Caco-2 (cell line): Measurements from ENCODE around the gene OLIG2. TPM values are rescaled to one million over a fixed set of nuclear protein-coding genes. Genes with fewer than 3 reads are reported as not detected.

ENCODE experiments used
- BruUV-seq: library from RNA; stranded (reverse); fragments of 400-500 nt; replicated peaks from 2 replicates; lab custom pipeline; 2021; lab: Mats Ljungman, UMichigan
- CTCF ChIA-PET: fragments of 300-600 bp; sonication (Branson Sonifier 250); formaldehyde crosslinking; loops from one replicate; lab custom pipeline; 2022; ENCODE audit warnings: antibody characterized with exemption; lab: Charles Lee
- POLR2A ChIA-PET: fragments of 300-600 bp; sonication (Branson Sonifier 250); formaldehyde crosslinking; loops from one replicate; lab custom pipeline; 2022; ENCODE audit warnings: antibody characterized with exemption; lab: Charles Lee
- DNase-seq, 2 experiments: peaks; one replicate each; pipeline versions ENCODE4 v3.0.0 to v3.0.0-alpha.2; 2020 to 2022
- H3K27me3 ChIP-seq: replicated peaks from 2 replicates; pipeline ENCODE4 v1.6.0; 2011; ENCODE audit warnings: low read length; ENCODE audit not compliant: control insufficient read depth, insufficient read depth
- H3K36me3 ChIP-seq: 2 replicates; pipeline ENCODE4 v1.5.1; 2011; ENCODE audit warnings: low read length; ENCODE audit not compliant: control insufficient read depth, insufficient read depth
- H3K4me1 ChIP-seq: fragments of 250-450 bp; sonication (Bioruptor Pico); 2 replicates; pipeline ENCODE4 v1.5.1; 2020; ENCODE audit warnings: mild to moderate bottlenecking
- H3K4me3 ChIP-seq: 2 replicates; pipeline ENCODE4 v1.5.1; 2011; ENCODE audit warnings: low read depth, mild to moderate bottlenecking, control low read depth, low read length
- H3K9me3 ChIP-seq: fragments of 250-450 bp; sonication (Bioruptor Pico); 2 replicates; pipeline ENCODE4 v1.5.1; 2020; ENCODE audit warnings: mild to moderate bottlenecking, moderate library complexity
- H3K27ac Mint-ChIP-seq: one replicate; pipeline ENCODE4 v1.8.0; 2022; ENCODE audit warnings: mixed read lengths; ENCODE audit not compliant: unreplicated experiment
- H3K27me3 Mint-ChIP-seq: one replicate; pipeline ENCODE4 v1.8.0; 2022; ENCODE audit warnings: mixed read lengths; ENCODE audit not compliant: insufficient read depth, unreplicated experiment
- H3K36me3 Mint-ChIP-seq: one replicate; pipeline ENCODE4 v1.8.0; 2022; ENCODE audit warnings: mild to moderate bottlenecking, mixed read lengths; ENCODE audit not compliant: insufficient read depth, unreplicated experiment
- H3K4me1 Mint-ChIP-seq: one replicate; pipeline ENCODE4 v1.8.0; 2022; ENCODE audit warnings: low read depth, mixed read lengths; ENCODE audit not compliant: unreplicated experiment
- H3K4me3 Mint-ChIP-seq: one replicate; pipeline ENCODE4 v1.8.0; 2022; ENCODE audit warnings: mild to moderate bottlenecking, moderate library complexity, mixed read lengths; ENCODE audit not compliant: unreplicated experiment
- H3K9me3 Mint-ChIP-seq: one replicate; pipeline ENCODE4 v1.8.0; 2022; ENCODE audit warnings: mixed read lengths; ENCODE audit not compliant: unreplicated experiment
- intact Hi-C: fragments of 100-400 bp; cut with micrococcal nuclease; formaldehyde crosslinking; loops from one replicate; pipeline ENCODE4 v1.10.0; 2022; ENCODE audit not compliant: unreplicated experiment
- total RNA-seq: library from RNA; stranded (reverse); gene quantifications from 2 replicates; pipeline ENCODE4 v1.2.3, GENCODE V29; 2022
- TF ChIP-seq, protein P1 (sequence below), 2 experiments: fragments of 200-600 bp in 1 of 2; IDR thresholded peaks; 1 replicate in 1 of 2; 2 replicates in 1 of 2; pipeline versions ENCODE4 v1.5.1 to v1.8.0; 2011 to 2022; ENCODE audit warnings: antibody characterized with exemption in 1 of 2, control low read depth in 1 of 2, inconsistent platforms in 1 of 2, low read depth in 1 of 2, low read length in 1 of 2, mild to moderate bottlenecking in 1 of 2, moderate library complexity in 1 of 2; ENCODE audit not compliant: insufficient read depth in 1 of 2, severe bottlenecking in 1 of 2, unreplicated experiment in 1 of 2

The OLIG2 gene
- total RNA-seq, 1 experiment from 2014 or later: not detected

- intact Hi-C loops: no loop called here
- Mint-ChIP-seq H3K27ac (no peak overlapping the region), H3K36me3 (no peaks in the 10 kb centered on the region), H3K4me3 (no peak overlapping the region), H3K4me1 (no peaks in the 10 kb centered on the region), H3K9me3 (no peaks in the 10 kb centered on the region), H3K27me3 (peaks cover 23% of the 10 kb centered on the region)
- TF ChIP-seq, protein P1, sequence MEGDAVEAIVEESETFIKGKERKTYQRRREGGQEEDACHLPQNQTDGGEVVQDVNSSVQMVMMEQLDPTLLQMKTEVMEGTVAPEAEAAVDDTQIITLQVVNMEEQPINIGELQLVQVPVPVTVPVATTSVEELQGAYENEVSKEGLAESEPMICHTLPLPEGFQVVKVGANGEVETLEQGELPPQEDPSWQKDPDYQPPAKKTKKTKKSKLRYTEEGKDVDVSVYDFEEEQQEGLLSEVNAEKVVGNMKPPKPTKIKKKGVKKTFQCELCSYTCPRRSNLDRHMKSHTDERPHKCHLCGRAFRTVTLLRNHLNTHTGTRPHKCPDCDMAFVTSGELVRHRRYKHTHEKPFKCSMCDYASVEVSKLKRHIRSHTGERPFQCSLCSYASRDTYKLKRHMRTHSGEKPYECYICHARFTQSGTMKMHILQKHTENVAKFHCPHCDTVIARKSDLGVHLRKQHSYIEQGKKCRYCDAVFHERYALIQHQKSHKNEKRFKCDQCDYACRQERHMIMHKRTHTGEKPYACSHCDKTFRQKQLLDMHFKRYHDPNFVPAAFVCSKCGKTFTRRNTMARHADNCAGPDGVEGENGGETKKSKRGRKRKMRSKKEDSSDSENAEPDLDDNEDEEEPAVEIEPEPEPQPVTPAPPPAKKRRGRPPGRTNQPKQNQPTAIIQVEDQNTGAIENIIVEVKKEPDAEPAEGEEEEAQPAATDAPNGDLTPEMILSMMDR (IDR thresholded peaks at IDR 0.05; ENCODE audit: insufficient read depth in 1 of 2, low read depth in 1 of 2, low read length in 1 of 2, severe bottlenecking in 1 of 2, unreplicated experiment in 1 of 2): no peak
- Histone ChIP-seq H3K4me1 (no peaks in the 10 kb centered on the region), H3K36me3 (no peaks in the 10 kb centered on the region), H3K9me3 (no peaks in the 10 kb centered on the region), H3K4me3 (no peak overlapping the region), H3K27me3 (no peaks in the 10 kb centered on the region)
- CTCF ChIA-PET: no interaction called here
- no TSS peak for BruUV-seq
- no peak for DNase-seq
- POLR2A ChIA-PET: no interaction called here
Measured at GRCh38 chr21:33033094-33033951, 7.6 kb downstream of the OLIG2 start.

DNA sequence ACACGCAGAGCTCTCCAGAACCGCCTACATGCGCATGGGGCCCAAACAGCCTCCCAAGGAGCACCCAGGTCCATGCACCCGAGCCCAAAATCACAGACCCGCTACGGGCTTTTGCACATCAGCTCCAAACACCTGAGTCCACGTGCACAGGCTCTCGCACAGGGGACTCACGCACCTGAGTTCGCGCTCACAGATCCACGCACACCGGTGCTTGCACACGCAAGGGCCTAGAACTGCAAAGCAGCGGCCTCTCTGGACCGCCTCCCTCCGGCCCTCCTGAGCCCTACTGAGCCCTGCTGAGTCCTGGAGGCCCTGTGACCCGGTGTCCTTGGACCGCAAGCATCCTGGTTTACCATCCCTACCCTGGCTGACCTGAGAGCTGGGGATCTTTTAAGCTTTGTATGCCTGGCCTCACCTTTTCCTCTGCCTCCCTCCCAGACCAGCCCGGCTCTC lies 8.3 kb downstream of the OLIG2 start:
- Mint-ChIP-seq H3K9me3 (no peaks in the 10 kb centered on the region), H3K27ac (no peak overlapping the region), H3K4me3 (no peak overlapping the region), H3K27me3 (peaks cover 23% of the 10 kb centered on the region), H3K36me3 (no peaks in the 10 kb centered on the region), H3K4me1 (no peaks in the 10 kb centered on the region)
- H3K27me3 ChIP-seq: no peaks in the 10 kb centered on the region
- intact Hi-C loops: no loop called here
- TF ChIP-seq, protein P1 (IDR thresholded peaks at IDR 0.05; ENCODE audit: insufficient read depth in 1 of 2, low read depth in 1 of 2, low read length in 1 of 2, severe bottlenecking in 1 of 2, unreplicated experiment in 1 of 2): no peak
- DNase-seq: no peak
- POLR2A ChIA-PET: no interaction called here
- H3K4me3 ChIP-seq: no peak overlapping the region
- no peaks in the 10 kb centered on the region for H3K9me3 ChIP-seq
- H3K36me3 ChIP-seq: no peaks in the 10 kb centered on the region
- CTCF ChIA-PET: no interaction called here
- BruUV-seq: no TSS peak
- H3K4me1 ChIP-seq: no peaks in the 10 kb centered on the region

- Mint-ChIP-seq H3K4me1 (no peaks in the 10 kb centered on the region), H3K36me3 (no peaks in the 10 kb centered on the region), H3K9me3 (no peaks in the 10 kb centered on the region), H3K27me3 (peaks cover 17% of the 10 kb centered on the region), H3K27ac (no peak overlapping the region), H3K4me3 (no peak overlapping the region)
- no peak for DNase-seq
- no peak overlapping the region for H3K4me3 ChIP-seq
- CTCF ChIA-PET: no interaction called here
- BruUV-seq: no TSS peak
- POLR2A ChIA-PET: no interaction called here
- H3K4me1 ChIP-seq: no peaks in the 10 kb centered on the region
- intact Hi-C loops: no loop called here
- TF ChIP-seq, protein P1 (IDR thresholded peaks at IDR 0.05; ENCODE audit: insufficient read depth in 1 of 2, low read depth in 1 of 2, low read length in 1 of 2, severe bottlenecking in 1 of 2, unreplicated experiment in 1 of 2): no peak
- no peaks in the 10 kb centered on the region for H3K36me3 ChIP-seq
- no peaks in the 10 kb centered on the region for H3K27me3 ChIP-seq
- H3K9me3 ChIP-seq: no peaks in the 10 kb centered on the region
Measured at GRCh38 chr21:33035147-33035546, 9.4 kb downstream of the OLIG2 start.
